Measurements from ENCODE around the gene TMEM143. TPM values are rescaled to one million over a fixed set of nuclear protein-coding genes. Genes with fewer than 3 reads are reported as not detected.

Gene TMEM143
- total RNA-seq, 1 experiment from 2014 or later: 2.4 TPM

GRCh38 chr19:48341515-48342413, 22.0 kb downstream of the TMEM143 start:
- in situ Hi-C loops (cut with HindIII; ENCODE audit: low pct_unique_long_range_greater_than_20kb, low sequenced_read_pairs): no loop called here
- DNase-seq (ENCODE audit: low read depth, low spot score): no peak

DNA sequence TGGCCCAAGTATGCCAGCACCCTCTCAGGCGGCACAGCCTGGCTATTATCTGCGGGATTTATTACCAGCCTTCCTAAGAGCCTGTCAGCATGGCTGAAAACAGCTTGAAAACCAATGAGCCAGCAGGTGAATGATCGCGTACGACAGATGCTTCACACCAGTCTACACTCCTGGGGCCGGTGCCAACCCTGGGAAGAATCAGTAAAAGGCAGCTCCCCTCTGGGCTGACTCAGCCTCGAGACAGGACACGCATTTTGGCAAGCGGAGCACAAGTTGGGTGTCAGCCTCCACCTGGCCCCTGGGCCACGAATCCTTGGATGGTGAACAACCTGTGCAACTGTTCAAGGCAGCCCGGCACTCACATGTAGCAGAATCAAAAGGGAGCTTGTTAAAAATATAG, 22.7 kb downstream of the TMEM143 start:
- no peak for DNase-seq (ENCODE audit: low read depth, low spot score)
- in situ Hi-C loops (cut with HindIII; ENCODE audit: low pct_unique_long_range_greater_than_20kb, low sequenced_read_pairs): no loop called here

GRCh38 chr19:48338802-48339503, 24.8 kb downstream of the TMEM143 start:
- in situ Hi-C loops (cut with HindIII; ENCODE audit: low pct_unique_long_range_greater_than_20kb, low sequenced_read_pairs): no loop called here
- DNase-seq (ENCODE audit: low read depth, low spot score): no peak

- in situ Hi-C loops (cut with HindIII; ENCODE audit: low pct_unique_long_range_greater_than_20kb, low sequenced_read_pairs): no loop called here
- DNase-seq (ENCODE audit: low read depth, low spot score): no peak
Measured at GRCh38 chr19:48338253-48338755, 25.4 kb downstream of the TMEM143 start.

GRCh38 chr19:48333467-48334384, 30.0 kb downstream of the TMEM143 start:
- in situ Hi-C loops (cut with HindIII; ENCODE audit: low pct_unique_long_range_greater_than_20kb, low sequenced_read_pairs): no loop called here
- DNase-seq (ENCODE audit: low read depth, low spot score): peak; percentile 93

GRCh38 chr19:48332662-48333466, 30.9 kb downstream of the TMEM143 start:
- peak; percentile 96 for DNase-seq (ENCODE audit: low read depth, low spot score)

DNA sequence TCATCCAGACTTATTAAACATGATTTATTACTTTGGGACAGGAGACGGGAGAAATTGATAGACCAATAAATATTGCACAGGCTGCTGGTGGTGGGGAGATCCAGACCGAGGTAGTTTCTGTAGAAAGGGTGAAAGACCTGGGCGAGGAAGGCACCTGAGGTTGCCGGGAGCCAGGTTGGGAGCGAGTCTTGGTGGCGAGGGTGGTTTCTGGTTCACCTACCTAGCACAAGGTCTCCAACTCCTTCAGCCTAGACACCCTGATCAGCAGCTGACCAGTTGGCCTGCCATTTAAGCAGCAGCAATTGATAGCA, 31.4 kb downstream of the TMEM143 start:
- in situ Hi-C loops (cut with HindIII; ENCODE audit: low pct_unique_long_range_greater_than_20kb, low sequenced_read_pairs): no loop called here
- no peak for DNase-seq (ENCODE audit: low read depth, low spot score)

More at GRCh38 chr19:48332662-48333466, 30.9 kb downstream of the TMEM143 start:
- in situ Hi-C loops (cut with HindIII; ENCODE audit: low pct_unique_long_range_greater_than_20kb, low sequenced_read_pairs): no loop called here

DNA sequence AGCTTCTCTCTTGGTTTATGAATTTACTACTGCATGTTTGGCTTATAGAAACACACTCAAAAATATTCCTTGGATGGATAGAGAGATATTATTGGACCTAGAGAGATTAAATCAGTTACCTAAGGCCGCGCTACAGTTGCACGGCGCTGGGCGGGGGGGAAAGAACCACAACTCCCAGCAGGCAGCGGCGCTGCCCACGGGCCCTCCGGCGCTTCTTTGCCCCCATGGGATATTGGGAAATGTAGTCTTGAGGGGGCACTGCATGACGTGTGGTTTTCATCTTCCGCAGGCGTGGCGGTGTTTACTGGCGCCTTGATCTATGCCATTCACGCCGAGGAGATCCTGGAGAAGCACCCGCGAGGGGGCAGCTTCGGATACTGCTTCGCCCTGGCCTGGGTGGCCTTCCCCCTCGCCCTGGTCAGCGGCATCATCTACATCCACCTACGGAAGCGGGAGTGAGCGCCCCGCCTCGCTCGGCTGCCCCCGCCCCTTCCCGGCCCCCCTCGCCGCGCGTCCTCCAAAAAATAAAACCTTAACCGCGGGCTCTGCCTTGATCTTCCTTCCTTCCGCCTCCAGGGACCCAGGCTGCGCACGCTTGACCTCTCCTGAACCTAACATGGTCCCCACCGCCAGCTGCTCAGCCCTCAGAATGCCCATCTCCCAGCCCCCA, 33.6 kb downstream of the TMEM143 start:
- peak; percentile 76 for DNase-seq (ENCODE audit: low read depth, low spot score)
- in situ Hi-C loops (cut with HindIII; ENCODE audit: low pct_unique_long_range_greater_than_20kb, low sequenced_read_pairs): no loop called here

DNA sequence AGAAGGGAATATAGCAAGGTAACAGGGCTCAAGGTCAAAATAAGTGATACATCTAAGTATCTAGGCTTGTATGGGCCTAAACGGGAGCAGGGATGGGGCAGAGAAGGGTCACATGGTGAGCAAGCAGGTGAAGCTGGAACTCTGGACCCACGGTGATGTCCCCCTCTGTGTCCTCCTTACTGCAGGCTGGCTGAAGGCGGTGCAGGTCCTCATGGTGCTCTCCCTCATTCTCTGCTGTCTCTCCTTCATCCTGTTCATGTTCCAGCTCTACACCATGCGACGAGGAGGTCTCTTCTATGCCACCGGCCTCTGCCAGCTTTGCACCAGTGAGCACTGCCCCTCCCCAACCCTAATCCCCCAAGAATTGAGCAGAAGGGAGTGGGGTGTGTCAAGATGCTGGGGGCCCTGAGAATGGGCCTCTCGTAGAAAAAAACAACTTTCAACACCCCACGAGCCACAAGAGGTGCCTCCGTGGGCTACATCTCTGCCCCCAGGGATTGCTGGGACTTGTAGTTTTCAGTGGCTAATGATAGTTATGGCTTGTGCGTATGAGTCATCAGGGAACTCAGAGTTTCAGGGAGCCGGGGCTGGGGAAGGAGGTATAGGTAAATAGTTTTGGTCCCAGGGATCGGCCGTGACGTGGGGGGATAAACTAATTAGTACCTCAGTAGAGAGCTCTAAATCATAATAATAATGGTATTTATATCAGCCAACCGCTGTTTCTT, 34.4 kb downstream of the TMEM143 start:
- in situ Hi-C loops (cut with HindIII; ENCODE audit: low pct_unique_long_range_greater_than_20kb, low sequenced_read_pairs): no loop called here
- peak; percentile 56 for DNase-seq (ENCODE audit: low read depth, low spot score)

DNA sequence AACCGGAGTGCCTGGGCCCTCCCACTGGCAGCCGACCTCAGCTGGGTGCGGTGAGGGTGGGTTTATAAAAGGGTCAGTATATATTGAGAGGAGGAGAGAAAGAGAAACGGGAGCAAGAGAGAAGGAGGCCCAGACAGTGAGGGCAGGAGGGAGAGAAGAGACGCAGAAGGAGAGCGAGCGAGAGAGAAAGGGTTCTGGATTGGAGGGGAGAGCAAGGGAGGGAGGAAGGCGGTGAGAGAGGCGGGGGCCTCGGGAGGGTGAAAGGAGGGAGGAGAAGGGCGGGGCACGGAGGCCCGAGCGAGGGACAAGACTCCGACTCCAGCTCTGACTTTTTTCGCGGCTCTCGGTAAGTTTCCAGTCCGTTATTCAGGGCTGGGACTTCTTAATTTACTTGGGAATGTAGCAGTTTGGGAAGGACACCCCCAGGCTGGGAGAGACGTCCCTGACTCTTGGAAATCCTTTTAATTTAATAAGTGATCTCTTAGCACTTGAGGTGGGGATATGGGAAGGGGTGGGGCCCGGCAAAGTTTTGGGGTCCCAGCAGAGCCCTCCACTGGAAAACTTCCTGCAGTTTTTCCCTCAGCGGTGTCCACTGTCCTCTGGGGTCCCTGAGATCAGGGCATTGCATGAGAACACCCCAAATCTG, 38.4 kb downstream of the TMEM143 start, which contains the start of gene EMP3:
Gene EMP3, plus strand, starts transcription at position 288 of the 646 bp plus-strand sequence. CDS start 1,293 bp downstream, outside the sequence.
- DNase-seq (ENCODE audit: low read depth, low spot score): peak; percentile 86
- in situ Hi-C loops (cut with HindIII; ENCODE audit: low pct_unique_long_range_greater_than_20kb, low sequenced_read_pairs): no loop called here

- peak; percentile 96 for DNase-seq (ENCODE audit: low read depth, low spot score)
- in situ Hi-C loops (cut with HindIII; ENCODE audit: low pct_unique_long_range_greater_than_20kb, low sequenced_read_pairs): no loop called here
Measured at GRCh38 chr19:48321622-48322591, 41.8 kb downstream of the TMEM143 start.

GRCh38 chr19:48321372-48321621, 42.4 kb downstream of the TMEM143 start:
- in situ Hi-C loops (cut with HindIII; ENCODE audit: low pct_unique_long_range_greater_than_20kb, low sequenced_read_pairs): no loop called here
- peak; percentile 96 for DNase-seq (ENCODE audit: low read depth, low spot score)

DNA sequence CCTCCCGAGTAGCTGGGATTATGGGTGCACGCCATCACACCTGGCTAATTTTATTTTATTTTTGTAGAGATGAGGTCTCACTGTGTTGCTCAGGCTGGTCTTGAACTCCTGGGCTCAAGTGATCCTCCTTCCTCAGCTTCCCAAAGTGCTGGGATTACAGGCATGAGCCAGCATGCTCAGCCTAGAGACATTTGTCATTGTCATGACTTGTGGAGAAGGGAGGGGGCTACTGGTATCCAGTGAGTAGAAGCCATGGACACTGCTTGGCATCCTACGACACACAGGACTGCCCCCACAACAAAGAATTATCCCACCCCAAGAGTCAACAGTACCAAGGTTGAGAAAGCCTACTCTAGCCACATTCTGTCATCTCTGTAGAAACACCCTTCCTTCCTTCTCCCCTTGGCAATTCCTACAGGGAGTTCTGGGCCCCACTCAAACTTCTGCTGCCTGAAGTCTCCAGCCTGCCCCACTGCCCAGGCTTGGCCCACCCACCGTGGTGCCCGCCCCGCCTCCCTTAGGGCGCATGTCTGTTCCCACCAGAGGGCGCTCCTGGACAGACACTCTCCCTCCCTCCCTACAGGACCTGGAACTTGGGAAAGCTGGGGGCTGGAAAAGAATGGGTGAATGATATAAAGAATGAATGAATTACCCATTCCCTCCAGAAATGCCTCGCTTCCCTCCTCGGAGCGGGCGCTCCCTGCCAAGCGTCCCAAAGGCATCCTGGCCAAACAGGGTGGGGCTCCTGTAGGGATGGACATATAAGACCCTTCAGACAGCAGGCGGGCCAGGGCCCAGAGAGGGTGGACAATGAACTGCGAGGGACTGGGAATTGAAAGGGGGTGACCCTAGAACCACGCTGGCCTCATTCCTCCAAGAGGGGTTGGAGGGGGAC, 43.8 kb downstream of the TMEM143 start:
- peak; percentile 82 for DNase-seq (ENCODE audit: low read depth, low spot score)
- in situ Hi-C loops (cut with HindIII; ENCODE audit: low pct_unique_long_range_greater_than_20kb, low sequenced_read_pairs): no loop called here
